Measurements from ENCODE around the gene RIOX2. TPM values are rescaled to one million over a fixed set of nuclear protein-coding genes. Genes with fewer than 3 reads are reported as not detected.

The RIOX2 gene
- polyA plus RNA-seq, 3 donors, result 15.3 to 18.7 (median 18.3) TPM

DNA sequence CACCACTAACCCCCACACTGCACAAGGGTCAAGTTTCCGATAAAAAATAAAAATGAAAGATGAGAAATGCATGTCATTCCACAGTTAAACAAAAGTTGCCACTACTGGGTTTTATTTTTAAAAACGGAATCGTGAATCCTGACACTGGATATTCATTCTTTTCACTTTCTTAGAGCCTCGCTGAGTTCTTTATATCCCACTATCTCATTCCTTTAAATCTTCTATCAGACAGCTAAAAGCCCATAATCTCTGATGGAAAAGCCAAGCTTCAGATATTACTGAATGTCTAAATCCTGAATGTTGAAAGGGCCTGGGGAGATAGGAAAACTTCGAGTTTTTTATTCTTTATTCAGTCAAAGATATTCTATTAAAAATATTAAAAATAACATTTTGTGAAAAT, 11.7 kb downstream of the RIOX2 start:
- H3K36me3 ChIP-seq (replicated peaks in 1 of 2; ENCODE audit: control insufficient read depth in 1 of 2, insufficient read depth in 2 of 2, low read length in 2 of 2), result peaks cover 27 to 64% of the 10 kb centered on the region in 2 donors
- H3K27me3 Mint-ChIP-seq (ENCODE audit: low read depth in 3 of 3), result no peaks in the 10 kb centered on the region
- WGBS (ENCODE audit: insufficient coverage), result no CpG with 5 or more reads among the region's 5 CpGs

DNA sequence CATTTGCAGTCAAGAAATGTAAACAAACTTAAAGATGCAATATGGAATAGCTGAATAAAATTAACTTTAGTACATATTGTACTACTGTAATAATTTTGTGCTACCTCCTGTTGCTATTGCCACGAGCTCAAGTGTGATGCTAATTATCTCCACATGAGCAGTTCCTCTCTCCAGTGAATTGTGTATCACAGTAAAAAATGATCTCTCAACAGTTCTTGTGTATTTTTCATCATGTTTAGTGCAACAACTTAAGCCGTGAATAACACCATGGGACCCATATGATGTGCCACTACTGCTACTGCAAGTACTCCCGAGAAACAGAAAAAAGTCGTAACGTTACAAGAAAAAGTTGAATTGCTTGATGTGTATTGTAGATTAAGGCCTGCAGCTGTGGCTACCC, 12.4 kb downstream of the RIOX2 start:
- no CpG with 5 or more reads among the region's 5 CpGs for WGBS (ENCODE audit: insufficient coverage)

More for the DNA sequence above, 11.7 kb downstream of the RIOX2 start:
- H3K4me1 Mint-ChIP-seq, result peaks cover 30% of the 10 kb centered on the region
- no peak for DNase-seq
- Histone ChIP-seq H3K4me3 (replicated peaks in 1 of 3; ENCODE audit: low read depth in 2 of 3, low read length in 3 of 3) (no peak overlapping the region), H3K4me1 (ENCODE audit: control insufficient read depth in 1 of 2, insufficient read depth in 2 of 2, low read length in 2 of 2) (peaks cover 22 to 27% of the 10 kb centered on the region in 2 donors), H3K79me2 (ENCODE audit: insufficient read depth, low read length) (peaks cover 5% of the 10 kb centered on the region), H4K20me1 (ENCODE audit: insufficient read depth, low read length) (peaks cover 14% of the 10 kb centered on the region), H2AFZ (ENCODE audit: insufficient read depth, low read depth, low read length, poor library complexity, severe bottlenecking) (no peak overlapping the region), H3K9ac (ENCODE audit: insufficient read depth, low read length, poor library complexity, severe bottlenecking) (no peak overlapping the region), H3K27ac (ENCODE audit: low read depth in 1 of 2, low read length in 2 of 2) (no peak overlapping the region), H3K4me2 (replicated peaks; ENCODE audit: extremely low read depth, low read length, poor library complexity, severe bottlenecking) (no peak overlapping the region), H3K27me3 (ENCODE audit: control insufficient read depth in 2 of 2, insufficient read depth in 2 of 2, low read length in 2 of 2) (no peaks in the 10 kb centered on the region), H3K9me3 (replicated peaks in 1 of 2; ENCODE audit: control insufficient read depth in 1 of 2, insufficient read depth in 1 of 2, low read length in 2 of 2) (no peaks in the 10 kb centered on the region)
- TF ChIP-seq, protein P1, sequence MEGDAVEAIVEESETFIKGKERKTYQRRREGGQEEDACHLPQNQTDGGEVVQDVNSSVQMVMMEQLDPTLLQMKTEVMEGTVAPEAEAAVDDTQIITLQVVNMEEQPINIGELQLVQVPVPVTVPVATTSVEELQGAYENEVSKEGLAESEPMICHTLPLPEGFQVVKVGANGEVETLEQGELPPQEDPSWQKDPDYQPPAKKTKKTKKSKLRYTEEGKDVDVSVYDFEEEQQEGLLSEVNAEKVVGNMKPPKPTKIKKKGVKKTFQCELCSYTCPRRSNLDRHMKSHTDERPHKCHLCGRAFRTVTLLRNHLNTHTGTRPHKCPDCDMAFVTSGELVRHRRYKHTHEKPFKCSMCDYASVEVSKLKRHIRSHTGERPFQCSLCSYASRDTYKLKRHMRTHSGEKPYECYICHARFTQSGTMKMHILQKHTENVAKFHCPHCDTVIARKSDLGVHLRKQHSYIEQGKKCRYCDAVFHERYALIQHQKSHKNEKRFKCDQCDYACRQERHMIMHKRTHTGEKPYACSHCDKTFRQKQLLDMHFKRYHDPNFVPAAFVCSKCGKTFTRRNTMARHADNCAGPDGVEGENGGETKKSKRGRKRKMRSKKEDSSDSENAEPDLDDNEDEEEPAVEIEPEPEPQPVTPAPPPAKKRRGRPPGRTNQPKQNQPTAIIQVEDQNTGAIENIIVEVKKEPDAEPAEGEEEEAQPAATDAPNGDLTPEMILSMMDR (IDR thresholded peaks at IDR 0.05), result no peak
- H3K36me3 Mint-ChIP-seq, result peaks cover 46 to 47% of the 10 kb centered on the region in 2 donors
- intact Hi-C loops (cut with micrococcal nuclease), result no loop called here
- no peak overlapping the region for H3K27ac Mint-ChIP-seq
- H3K4me3 Mint-ChIP-seq, result no peak overlapping the region
- no peaks in the 10 kb centered on the region for H3K9me3 Mint-ChIP-seq

More for the DNA sequence above, 12.4 kb downstream of the RIOX2 start:
- DNase-seq, result no peak
- no peak overlapping the region for H3K4me3 ChIP-seq (replicated peaks in 1 of 3; ENCODE audit: low read depth in 2 of 3, low read length in 3 of 3)
- no peak overlapping the region for H3K27ac ChIP-seq (ENCODE audit: low read depth in 1 of 2, low read length in 2 of 2)
- H3K27ac Mint-ChIP-seq, result no peak overlapping the region
- peaks cover 44 to 45% of the 10 kb centered on the region in 2 donors for H3K36me3 Mint-ChIP-seq
- H3K79me2 ChIP-seq (ENCODE audit: insufficient read depth, low read length), result peaks cover 5% of the 10 kb centered on the region
- H3K4me1 Mint-ChIP-seq, result peaks cover 34% of the 10 kb centered on the region
- H2AFZ ChIP-seq (ENCODE audit: insufficient read depth, low read depth, low read length, poor library complexity, severe bottlenecking), result no peak overlapping the region
- no peak overlapping the region for H3K4me3 Mint-ChIP-seq
- TF ChIP-seq, protein P1 (IDR thresholded peaks at IDR 0.05), result no peak
- no peak overlapping the region for H3K9ac ChIP-seq (ENCODE audit: insufficient read depth, low read length, poor library complexity, severe bottlenecking)
- H3K4me2 ChIP-seq (replicated peaks; ENCODE audit: extremely low read depth, low read length, poor library complexity, severe bottlenecking), result no peak overlapping the region
- H3K36me3 ChIP-seq (replicated peaks in 1 of 2; ENCODE audit: control insufficient read depth in 1 of 2, insufficient read depth in 2 of 2, low read length in 2 of 2), result peaks cover 25 to 62% of the 10 kb centered on the region in 2 donors
- H3K27me3 ChIP-seq (ENCODE audit: control insufficient read depth in 2 of 2, insufficient read depth in 2 of 2, low read length in 2 of 2), result no peaks in the 10 kb centered on the region
- no peaks in the 10 kb centered on the region for H3K27me3 Mint-ChIP-seq (ENCODE audit: low read depth in 3 of 3)
- H4K20me1 ChIP-seq (ENCODE audit: insufficient read depth, low read length), result peaks cover 14% of the 10 kb centered on the region
- H3K9me3 ChIP-seq (replicated peaks in 1 of 2; ENCODE audit: control insufficient read depth in 1 of 2, insufficient read depth in 1 of 2, low read length in 2 of 2), result no peaks in the 10 kb centered on the region
- H3K9me3 Mint-ChIP-seq, result no peaks in the 10 kb centered on the region
- H3K4me1 ChIP-seq (ENCODE audit: control insufficient read depth in 1 of 2, insufficient read depth in 2 of 2, low read length in 2 of 2), result peaks cover 26 to 30% of the 10 kb centered on the region in 2 donors
- intact Hi-C loops (cut with micrococcal nuclease), result no loop called here

Measured in CD14-positive monocyte (primary cell).